GM12891 (cell line): ENCODE measurements around the gene NFATC2IP.

Experiments used
- DNase-seq: peaks from one replicate; pipeline ENCODE4 v3.0.0; 2011; ENCODE audit warnings: low spot score; ENCODE audit not compliant: insufficient read length
- FAIRE-seq: peaks from 2 replicates; lab custom pipeline; 2011; peaks lifted over from hg19 to GRCh38; lab: Jason Lieb, UNC
- PAX5 ChIP-seq: IDR thresholded peaks from 2 replicates; pipeline ENCODE4 v1.6.1; 2011; ENCODE audit warnings: low read length, moderate library complexity, mild to moderate bottlenecking; ENCODE audit not compliant: insufficient read depth, severe bottlenecking
- POLR2A ChIP-seq: IDR thresholded peaks from 2 replicates; pipeline ENCODE4 v1.6.1; 2011; ENCODE audit warnings: low read depth, low read length, control low read depth
- POLR2AphosphoS5 ChIP-seq: IDR thresholded peaks from 2 replicates; pipeline ENCODE4 v1.6.1; 2011; ENCODE audit warnings: low read depth, low read length, control low read depth
- POU2F2 ChIP-seq: IDR thresholded peaks from 2 replicates; pipeline ENCODE4 v1.6.1; 2011; ENCODE audit warnings: low read depth, mild to moderate bottlenecking, control low read depth, low read length, moderate library complexity
- SPI1 ChIP-seq: IDR thresholded peaks from 2 replicates; pipeline ENCODE4 v1.6.1; 2011; ENCODE audit warnings: low read depth, low read length, control low read depth
- TAF1 ChIP-seq: IDR thresholded peaks from 2 replicates; pipeline ENCODE4 v1.6.1; 2011; ENCODE audit warnings: low read depth, low read length, control low read depth

The NFATC2IP gene

GRCh38 chr16:29007730-29008593 is 57.2 kb downstream of the NFATC2IP start:
- DNase-seq (no peak), FAIRE-seq (no peak)
- TF ChIP-seq SPI1: no peak
- TF ChIP-seq POLR2AphosphoS5: no peak
- TF ChIP-seq PAX5: no peak
- TF ChIP-seq TAF1: no peak
- no peak for TF ChIP-seq POU2F2
- TF ChIP-seq POLR2A: no peak

GRCh38 chr16:29009050-29009837 is 58.5 kb downstream of the NFATC2IP start:
- no peak for DNase-seq
- TF ChIP-seq POLR2A: no peak
- no peak for TF ChIP-seq PAX5
- no peak for TF ChIP-seq POU2F2
- TF ChIP-seq POLR2AphosphoS5: no peak
- no peak for TF ChIP-seq SPI1
- FAIRE-seq: no peak

GRCh38 chr16:29009838-29010166 is 59.1 kb downstream of the NFATC2IP start:
- FAIRE-seq (no peak), DNase-seq (no peak)
- TF ChIP-seq POLR2AphosphoS5 (no peak), PAX5 (no peak), POU2F2 (no peak), POLR2A (no peak)

- no peak for TF ChIP-seq TAF1
- DNase-seq (no peak), FAIRE-seq (no peak)
Observed at GRCh38 chr16:29011112-29011511, 60.4 kb downstream of the NFATC2IP start.

- no peak for FAIRE-seq
- DNase-seq: no peak
- TF ChIP-seq SPI1 (no peak), PAX5 (no peak), POLR2A (no peak), POU2F2 (no peak), TAF1 (no peak), POLR2AphosphoS5 (no peak)
Observed at GRCh38 chr16:29011851-29012250, 61.1 kb downstream of the NFATC2IP start.

- no peak for FAIRE-seq
- no peak for TF ChIP-seq POLR2AphosphoS5
- TF ChIP-seq SPI1: no peak
- TF ChIP-seq TAF1: no peak
- TF ChIP-seq POU2F2: no peak
- no peak for TF ChIP-seq PAX5
- TF ChIP-seq POLR2A: no peak
Observed at GRCh38 chr16:29012913-29013553, 62.3 kb downstream of the NFATC2IP start.

GRCh38 chr16:29014561-29015069 is 63.9 kb downstream of the NFATC2IP start:
- DNase-seq (no peak), FAIRE-seq (no peak)
- TF ChIP-seq POLR2A (no peak), POU2F2 (no peak), TAF1 (no peak), SPI1 (no peak), PAX5 (no peak), POLR2AphosphoS5 (no peak)

More at GRCh38 chr16:29012913-29013553, 62.3 kb downstream of the NFATC2IP start:
- no peak for DNase-seq
